MM.1S (cell line): ENCODE data around the gene CLASP1.

ENCODE experiments used
- DNase-seq: peaks from one replicate; pipeline ENCODE4 v3.0.0-alpha.2; 2015
- H2AFZ ChIP-seq: fragments of 300-600 bp; sonication (generic); 2 replicates; pipeline ENCODE4 v1.6.0; 2016; ENCODE audit warnings: antibody characterized with exemption, low read length
- H3F3A ChIP-seq: fragments of 300-600 bp; sonication (generic); 2 replicates; pipeline ENCODE4 v1.6.1; 2016; ENCODE audit warnings: mild to moderate bottlenecking, antibody characterized with exemption, low read length, moderate library complexity, mixed read lengths; ENCODE audit not compliant: insufficient read depth
- H3K27ac ChIP-seq: fragments of 300-600 bp; sonication (generic); 2 replicates; pipeline ENCODE4 v1.5.1; 2016; ENCODE audit warnings: mild to moderate bottlenecking, low read length
- H3K27me3 ChIP-seq: fragments of 300-600 bp; sonication (generic); replicated peaks from 2 replicates; pipeline ENCODE4 v1.6.0; 2016; ENCODE audit warnings: low read length; ENCODE audit not compliant: insufficient read depth
- H3K36me3 ChIP-seq: fragments of 300-600 bp; sonication (generic); replicated peaks from 2 replicates; pipeline ENCODE4 v1.6.1; 2016; ENCODE audit warnings: mild to moderate bottlenecking, low read length, mixed read lengths; ENCODE audit not compliant: insufficient read depth
- H3K4me1 ChIP-seq: fragments of 300-600 bp; sonication (generic); 2 replicates; pipeline ENCODE4 v1.6.1; 2016; ENCODE audit warnings: low read length, mixed read lengths
- H3K4me2 ChIP-seq: fragments of 300-600 bp; sonication (generic); 2 replicates; pipeline ENCODE4 v1.6.0; 2016; ENCODE audit warnings: low read depth, low read length
- H3K4me3 ChIP-seq: fragments of 300-600 bp; sonication (generic); 2 replicates; pipeline ENCODE4 v1.5.1; 2016; ENCODE audit warnings: low read length, mixed read lengths
- H3K79me2 ChIP-seq: fragments of 300-600 bp; sonication (generic); 2 replicates; pipeline ENCODE4 v1.6.1; 2016; ENCODE audit warnings: mixed run types, low read length, mixed read lengths
- H3K9ac ChIP-seq: fragments of 300-600 bp; sonication (generic); 2 replicates; pipeline ENCODE4 v1.6.1; 2016; ENCODE audit warnings: low read length, mixed read lengths
- H3K9me2 ChIP-seq: fragments of 300-600 bp; sonication (generic); replicated peaks from 2 replicates; pipeline ENCODE4 v1.6.1; 2016; ENCODE audit warnings: mild to moderate bottlenecking, low read length, mixed read lengths; ENCODE audit not compliant: insufficient read depth
- H3K9me3 ChIP-seq: fragments of 300-600 bp; sonication (generic); replicated peaks from 2 replicates; pipeline ENCODE4 v1.6.1; 2016; ENCODE audit warnings: mild to moderate bottlenecking, low read length, mixed read lengths; ENCODE audit not compliant: insufficient read depth
- H4K20me1 ChIP-seq: fragments of 300-600 bp; sonication (generic); 2 replicates; pipeline ENCODE4 v1.6.1; 2016; ENCODE audit warnings: mild to moderate bottlenecking, low read length, moderate library complexity, mixed read lengths; ENCODE audit not compliant: insufficient read depth
- EZH2 ChIP-seq: fragments of 300-600 bp; sonication (generic); optimal IDR thresholded peaks from 2 replicates; pipeline ENCODE3; 2017; ENCODE audit warnings: low read depth, mild to moderate bottlenecking, antibody characterized with exemption, low read length, mixed read lengths
- EZH2phosphoT487 ChIP-seq: fragments of 300-600 bp; sonication (generic); IDR thresholded peaks from 2 replicates; pipeline ENCODE4 v1.6.1; 2018; ENCODE audit warnings: antibody characterized with exemption, low read length
- TF ChIP-seq, protein P1 (sequence below): fragments of 300-600 bp; sonication (generic); IDR thresholded peaks from 2 replicates; pipeline ENCODE4 v1.5.1; 2016; ENCODE audit warnings: antibody characterized with exemption, low read length, mixed read lengths

Gene CLASP1

GRCh38 chr2:121336528-121337294 lies 312.6 kb downstream of the CLASP1 start:
- no peak overlapping the region for H3K27ac ChIP-seq
- H3K9ac ChIP-seq = no peak overlapping the region
- H3K9me2 ChIP-seq = no peaks in the 10 kb centered on the region
- TF ChIP-seq EZH2 = no peak
- TF ChIP-seq, protein P1, sequence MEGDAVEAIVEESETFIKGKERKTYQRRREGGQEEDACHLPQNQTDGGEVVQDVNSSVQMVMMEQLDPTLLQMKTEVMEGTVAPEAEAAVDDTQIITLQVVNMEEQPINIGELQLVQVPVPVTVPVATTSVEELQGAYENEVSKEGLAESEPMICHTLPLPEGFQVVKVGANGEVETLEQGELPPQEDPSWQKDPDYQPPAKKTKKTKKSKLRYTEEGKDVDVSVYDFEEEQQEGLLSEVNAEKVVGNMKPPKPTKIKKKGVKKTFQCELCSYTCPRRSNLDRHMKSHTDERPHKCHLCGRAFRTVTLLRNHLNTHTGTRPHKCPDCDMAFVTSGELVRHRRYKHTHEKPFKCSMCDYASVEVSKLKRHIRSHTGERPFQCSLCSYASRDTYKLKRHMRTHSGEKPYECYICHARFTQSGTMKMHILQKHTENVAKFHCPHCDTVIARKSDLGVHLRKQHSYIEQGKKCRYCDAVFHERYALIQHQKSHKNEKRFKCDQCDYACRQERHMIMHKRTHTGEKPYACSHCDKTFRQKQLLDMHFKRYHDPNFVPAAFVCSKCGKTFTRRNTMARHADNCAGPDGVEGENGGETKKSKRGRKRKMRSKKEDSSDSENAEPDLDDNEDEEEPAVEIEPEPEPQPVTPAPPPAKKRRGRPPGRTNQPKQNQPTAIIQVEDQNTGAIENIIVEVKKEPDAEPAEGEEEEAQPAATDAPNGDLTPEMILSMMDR = no peak
- no peak for TF ChIP-seq EZH2phosphoT487
- H3K27me3 ChIP-seq = no peaks in the 10 kb centered on the region
- no peak for DNase-seq
- no peaks in the 10 kb centered on the region for H3K9me3 ChIP-seq
- no peaks in the 10 kb centered on the region for H3K79me2 ChIP-seq
- H3K36me3 ChIP-seq = no peaks in the 10 kb centered on the region
- H2AFZ ChIP-seq = no peak overlapping the region
- H3K4me2 ChIP-seq = no peak overlapping the region
- no peaks in the 10 kb centered on the region for H3F3A ChIP-seq
- no peaks in the 10 kb centered on the region for H3K4me1 ChIP-seq
- H3K4me3 ChIP-seq = no peak overlapping the region
- H4K20me1 ChIP-seq = no peaks in the 10 kb centered on the region

- H3F3A ChIP-seq = no peaks in the 10 kb centered on the region
- H3K4me2 ChIP-seq = no peak overlapping the region
- no peak overlapping the region for H3K27ac ChIP-seq
- no peaks in the 10 kb centered on the region for H3K27me3 ChIP-seq
- no peak overlapping the region for H2AFZ ChIP-seq
- no peak overlapping the region for H3K9ac ChIP-seq
- no peaks in the 10 kb centered on the region for H3K36me3 ChIP-seq
- no peaks in the 10 kb centered on the region for H3K79me2 ChIP-seq
- no peaks in the 10 kb centered on the region for H3K4me1 ChIP-seq
- no peaks in the 10 kb centered on the region for H3K9me2 ChIP-seq
- no peaks in the 10 kb centered on the region for H3K9me3 ChIP-seq
- no peak overlapping the region for H3K4me3 ChIP-seq
- DNase-seq = no peak
- TF ChIP-seq, protein P1 = no peak
- TF ChIP-seq EZH2 (no peak), EZH2phosphoT487 (no peak)
- H4K20me1 ChIP-seq = no peaks in the 10 kb centered on the region
Measured at GRCh38 chr2:121335294-121336290, 313.7 kb downstream of the CLASP1 start.

GRCh38 chr2:121334581-121335293 lies 314.5 kb downstream of the CLASP1 start:
- no peak overlapping the region for H3K9ac ChIP-seq
- no peaks in the 10 kb centered on the region for H3K27me3 ChIP-seq
- H3K27ac ChIP-seq = no peak overlapping the region
- TF ChIP-seq EZH2 (no peak), EZH2phosphoT487 (no peak)
- TF ChIP-seq, protein P1 = no peak
- H3K36me3 ChIP-seq = no peaks in the 10 kb centered on the region
- no peaks in the 10 kb centered on the region for H3K79me2 ChIP-seq
- DNase-seq = no peak
- no peak overlapping the region for H3K4me3 ChIP-seq
- H3K4me2 ChIP-seq = no peak overlapping the region
- H3K9me3 ChIP-seq = no peaks in the 10 kb centered on the region
- H2AFZ ChIP-seq = no peak overlapping the region
- no peaks in the 10 kb centered on the region for H3K9me2 ChIP-seq
- no peaks in the 10 kb centered on the region for H3K4me1 ChIP-seq
- no peaks in the 10 kb centered on the region for H3F3A ChIP-seq
- H4K20me1 ChIP-seq = no peaks in the 10 kb centered on the region
